Lung microvascular endothelial cell (primary cell): ENCODE data around the gene NOCT. TPM values are rescaled to one million over a fixed set of nuclear protein-coding genes. Genes with fewer than 3 reads are reported as not detected.
A peak's percentile ranks its signal among the peaks of the same experiment; 100 is the strongest.
"Not testable (repeated sequence)": the region's sequence is repeated elsewhere in the genome, so short reads cannot be mapped to it uniquely, and the experiment has no call there.

Experiments
- DNase-seq, 2 donors: peaks; one replicate each; pipeline versions ENCODE4 v3.0.0 to v3.0.0-alpha.2; 2010; ENCODE audit warnings: low read depth in 2 of 2
- total RNA-seq: library from RNA; depleted of rRNA; stranded (reverse); fragments of >200 nt; gene quantifications from 2 replicates; pipeline ENCODE4 v1.2.1, GENCODE V29; 2014

Gene NOCT
- total RNA-seq, result 18.3 and 24.6 TPM in 2 replicates

DNA sequence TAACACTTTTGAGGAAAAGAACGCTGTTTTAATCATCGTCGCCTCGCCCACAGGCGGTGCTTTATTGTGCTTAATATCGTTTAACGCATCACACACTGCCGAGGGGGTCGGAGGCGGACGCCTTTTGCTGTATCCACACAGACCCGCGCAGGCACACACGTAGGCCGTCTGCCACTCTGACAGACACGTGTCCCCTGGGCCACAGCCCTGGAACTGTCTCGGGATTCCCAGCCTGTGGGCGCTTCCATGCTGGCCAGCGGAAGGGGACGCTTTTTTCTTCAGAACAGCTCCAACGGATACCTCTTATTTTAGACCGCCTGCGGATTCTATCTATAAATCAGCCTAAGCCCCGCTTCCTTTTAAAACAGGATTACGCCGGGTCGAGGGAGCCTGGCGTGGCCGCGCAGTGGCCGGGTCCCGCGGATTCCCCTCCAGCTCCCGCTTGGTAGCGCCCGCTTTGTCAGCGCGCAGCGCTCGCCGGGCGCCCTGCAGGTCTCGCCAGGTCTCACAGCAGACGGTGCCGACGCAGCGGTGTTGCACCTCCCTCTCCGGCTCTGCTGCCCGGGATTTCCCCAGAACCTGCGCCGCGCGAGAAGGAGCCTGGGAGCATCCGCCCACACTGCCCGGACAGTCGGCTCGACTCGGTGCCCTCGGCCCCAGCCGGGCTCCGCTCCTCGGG is at the start of gene NOCT:
Gene NOCT (plus strand): TSS at position 513 of the 679 bp plus-strand sequence. CDS start 201 bp downstream, outside the sequence.
- DNase-seq, result peak; percentile 94 to 95

GRCh38 chr4:138967313-138967712 is 48.3 kb upstream of the NOCT start:
- no peak for DNase-seq

DNA sequence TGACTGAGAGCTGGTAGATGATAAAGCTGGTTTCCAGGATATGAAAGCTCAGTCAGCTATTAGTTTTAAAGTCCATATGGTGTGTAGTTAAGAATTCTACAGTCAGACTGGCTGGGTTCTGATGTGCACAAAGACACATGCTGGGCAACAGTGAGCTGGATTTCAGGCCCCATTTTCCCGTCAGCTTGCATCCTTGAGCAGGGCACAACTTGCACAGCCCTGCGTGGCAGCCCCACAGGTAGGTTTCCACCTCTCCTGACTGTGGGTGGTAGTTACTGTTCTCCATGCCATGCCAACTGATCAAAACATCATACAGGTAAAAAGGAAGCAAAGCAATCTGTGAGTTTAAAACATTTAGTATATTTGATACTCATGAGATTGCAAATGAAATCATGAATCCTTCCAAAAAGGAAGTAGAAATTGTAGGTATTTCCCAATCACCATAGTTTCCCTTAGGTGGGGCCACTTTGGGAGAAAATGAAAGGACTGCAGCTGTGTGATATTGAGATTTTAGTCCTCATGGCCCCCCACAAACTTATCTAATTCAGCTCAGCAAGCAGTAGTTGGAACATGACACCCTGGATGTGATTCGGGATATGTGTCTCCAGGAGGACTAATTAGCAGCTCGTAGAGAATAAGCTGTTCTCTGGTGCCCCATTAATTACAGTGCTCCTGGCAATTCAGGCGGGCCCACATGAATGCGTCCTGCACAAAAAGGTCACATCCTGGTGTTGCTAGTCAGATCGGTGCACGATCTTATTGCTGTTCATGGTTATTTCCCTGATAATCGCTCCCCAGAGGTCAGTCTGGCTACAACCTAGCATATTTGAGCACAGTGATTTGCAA is 42.4 kb upstream of the NOCT start:
- peak in 1 of 2 donors; percentile 15 for DNase-seq

DNA sequence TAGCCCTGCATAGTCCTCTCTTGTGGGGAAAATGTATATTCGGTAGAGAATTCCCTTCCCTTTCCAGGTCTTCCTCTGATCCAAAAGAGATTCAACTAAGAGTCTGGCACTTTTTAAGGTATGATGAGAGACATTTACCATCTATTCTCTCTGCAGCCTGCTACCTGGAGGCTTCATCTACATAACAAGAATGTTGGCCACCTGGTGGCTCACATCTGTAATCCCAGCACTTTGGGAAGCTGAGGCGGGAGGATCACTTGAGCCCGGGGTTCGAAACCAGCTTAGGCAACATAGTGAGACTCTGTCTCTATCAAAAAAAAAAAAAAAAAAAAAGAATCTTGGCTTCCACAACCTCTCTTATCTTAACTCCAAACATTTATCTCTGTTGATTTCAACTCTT is 40.4 kb upstream of the NOCT start:
- DNase-seq, result no peak

DNA sequence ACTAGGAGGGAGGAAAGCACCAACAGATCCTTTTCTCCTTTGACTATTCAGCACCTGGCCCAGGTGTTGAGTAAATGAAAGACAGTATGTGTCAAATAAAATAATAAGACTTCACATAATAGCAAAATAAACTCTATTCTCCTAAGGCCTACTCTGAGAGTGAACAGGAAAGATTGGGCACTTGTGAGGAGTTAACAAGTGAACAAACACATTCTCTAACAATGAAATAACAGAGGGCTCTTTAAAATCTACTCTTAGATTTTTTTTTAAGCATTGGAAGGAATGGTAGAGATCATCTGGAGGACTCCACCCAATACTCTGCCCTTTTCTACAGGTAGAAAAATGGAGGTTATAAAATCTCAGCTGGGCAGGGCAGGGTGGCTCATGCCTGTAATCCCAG is 39.1 kb upstream of the NOCT start:
- DNase-seq, result no peak

- peak; percentile 29 to 65 for DNase-seq
These were observed 38.1 kb upstream of the NOCT start for GRCh38 chr4:138977524-138977923.

GRCh38 chr4:138978028-138978585 is 37.5 kb upstream of the NOCT start:
- DNase-seq, result no peak

- no peak for DNase-seq
These were observed 37.0 kb upstream of the NOCT start for GRCh38 chr4:138978600-138978999.

DNA sequence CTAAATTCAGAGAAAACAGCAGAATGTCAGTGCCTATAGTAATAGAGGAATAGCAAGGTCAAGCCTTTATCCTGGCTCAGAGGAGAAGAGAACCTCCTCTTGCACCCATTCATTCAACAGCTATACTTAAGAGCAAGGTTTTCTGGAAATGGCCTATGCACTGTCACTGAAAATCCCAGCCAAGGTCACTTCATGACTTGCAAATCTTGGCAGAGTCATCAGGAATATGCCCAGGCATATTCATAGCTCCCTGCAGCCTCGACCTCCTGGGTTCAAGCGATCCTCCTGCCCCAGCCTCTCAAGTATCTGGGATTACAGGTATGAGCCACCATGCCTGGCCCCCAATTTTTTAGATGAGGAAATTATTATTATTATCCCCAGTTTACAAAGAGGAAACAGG is 35.8 kb upstream of the NOCT start:
- no peak for DNase-seq

DNA sequence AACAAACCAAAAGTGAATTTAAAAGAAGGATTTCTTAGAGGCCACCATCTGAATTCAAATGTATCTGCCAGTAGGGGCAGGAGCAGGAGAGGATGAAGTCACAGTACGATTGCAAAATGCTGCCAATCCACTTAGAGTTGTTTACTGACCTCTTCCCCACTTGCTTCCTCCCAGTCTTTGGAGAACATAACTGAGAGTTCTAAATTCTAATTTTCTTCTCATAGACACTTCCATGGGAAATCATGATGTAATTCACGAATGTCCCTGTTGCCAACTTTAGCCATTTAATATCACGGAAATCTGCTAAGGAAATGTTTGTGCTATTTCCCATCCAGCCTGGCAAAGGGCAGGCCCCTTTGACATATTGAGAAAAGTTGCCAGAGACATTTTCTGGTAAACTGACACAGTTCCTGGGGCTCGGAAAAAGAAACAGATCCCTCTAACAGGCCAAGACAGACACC is 33.6 kb upstream of the NOCT start:
- DNase-seq, result peak; percentile 75 to 90

GRCh38 chr4:138982754-138983153 is 32.8 kb upstream of the NOCT start:
- DNase-seq, result no peak

GRCh38 chr4:138983690-138984089 is 31.9 kb upstream of the NOCT start:
- DNase-seq, result no peak

DNA sequence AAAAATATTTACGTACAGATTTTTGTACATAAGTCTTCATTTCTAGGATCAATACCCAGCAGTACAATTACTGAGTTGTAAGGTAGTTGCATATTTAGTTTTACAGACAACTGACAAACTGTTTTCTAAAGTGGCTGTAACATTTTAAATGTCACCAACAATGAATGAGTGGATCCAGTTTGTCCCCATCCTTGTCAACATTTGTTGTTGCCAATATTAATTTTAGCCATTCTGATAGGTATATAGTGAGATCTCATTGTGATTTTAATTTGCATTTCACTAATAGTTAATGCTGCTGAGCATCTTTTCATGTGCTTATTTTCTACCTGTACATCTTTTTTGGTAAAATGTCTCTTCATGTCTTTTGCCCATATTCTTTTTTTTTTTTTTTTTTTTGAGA is 30.9 kb upstream of the NOCT start:
- no peak for DNase-seq

DNA sequence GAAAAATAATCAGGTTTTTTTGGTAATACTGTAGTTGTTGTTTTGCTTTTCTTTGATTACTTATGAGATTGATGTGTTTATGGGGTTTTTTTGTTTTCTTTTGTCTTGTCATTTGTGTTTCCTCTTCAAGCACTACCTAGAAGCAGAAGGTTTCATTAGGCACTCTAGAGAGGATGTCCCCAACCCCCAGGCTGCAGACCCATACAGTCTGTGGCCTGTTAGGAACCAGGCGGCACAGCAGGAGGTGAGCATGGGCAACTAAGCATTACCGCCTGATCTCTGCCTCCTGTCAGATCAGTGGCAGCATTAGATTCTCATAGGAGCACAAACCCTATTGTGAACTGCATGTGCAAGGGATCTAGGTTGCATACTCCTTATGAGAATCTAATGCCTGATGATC is 22.9 kb upstream of the NOCT start:
- no peak for DNase-seq

DNA sequence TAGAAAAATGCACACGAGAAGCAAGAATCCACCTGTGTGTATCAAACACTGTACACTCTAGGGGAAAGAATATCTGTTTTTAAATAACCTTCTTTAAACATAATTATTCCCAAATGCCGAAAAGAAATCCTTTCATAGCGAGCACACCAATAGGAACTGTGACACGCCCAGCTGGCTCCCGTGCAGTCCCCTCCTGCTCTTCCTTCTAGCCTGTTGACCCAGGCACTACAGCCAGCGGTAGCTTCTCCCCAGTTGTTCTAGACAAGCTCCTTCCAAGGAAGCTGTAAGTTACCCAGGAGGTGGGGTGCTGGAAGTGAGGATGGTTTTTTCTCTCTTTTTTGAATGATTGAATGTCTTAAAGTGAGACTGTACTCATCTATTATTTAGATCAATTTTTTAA is 19.5 kb upstream of the NOCT start:
- no peak for DNase-seq

DNA sequence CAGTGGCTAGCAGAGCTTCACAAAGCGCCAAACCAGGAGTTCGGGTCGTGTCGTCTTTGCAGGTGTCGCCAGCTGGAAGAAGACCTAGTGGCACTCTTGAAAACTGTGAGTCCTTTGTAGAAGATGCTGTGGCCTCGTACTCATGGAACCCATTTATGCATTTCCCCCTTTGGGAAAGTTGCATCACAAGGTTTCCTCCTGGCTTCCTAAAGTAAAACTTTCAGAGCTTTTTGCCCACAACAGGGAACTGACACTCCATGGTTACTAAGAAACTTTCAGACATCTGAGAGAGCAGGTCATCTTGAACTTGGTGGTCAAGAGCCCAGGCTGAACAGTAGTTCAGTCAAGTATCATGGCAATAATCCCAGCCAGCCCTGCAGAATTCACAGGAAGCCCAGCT is 15.9 kb upstream of the NOCT start:
- no peak for DNase-seq

GRCh38 chr4:139000134-139000533 is 15.4 kb upstream of the NOCT start:
- not testable (repeated sequence) for DNase-seq

DNA sequence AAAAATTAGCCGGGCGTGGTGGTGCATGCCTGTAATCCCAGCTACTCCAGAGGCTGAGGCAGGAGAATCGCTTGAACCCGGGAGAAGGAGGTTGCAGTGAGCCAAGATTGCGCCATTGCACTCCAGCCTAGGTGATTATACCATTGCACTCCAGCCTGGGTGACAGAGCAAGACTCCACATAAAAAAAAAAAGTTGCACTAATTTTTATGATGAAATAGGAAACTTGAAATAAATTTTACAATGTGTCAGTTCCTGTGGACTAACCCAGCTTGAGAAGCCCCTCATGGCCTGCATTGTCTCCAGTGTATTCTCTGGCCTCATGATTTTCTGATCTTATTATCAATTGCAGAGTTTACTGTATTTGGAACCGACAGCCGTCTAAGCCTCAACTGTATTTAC is 14.2 kb upstream of the NOCT start:
- not testable (repeated sequence) for DNase-seq

DNA sequence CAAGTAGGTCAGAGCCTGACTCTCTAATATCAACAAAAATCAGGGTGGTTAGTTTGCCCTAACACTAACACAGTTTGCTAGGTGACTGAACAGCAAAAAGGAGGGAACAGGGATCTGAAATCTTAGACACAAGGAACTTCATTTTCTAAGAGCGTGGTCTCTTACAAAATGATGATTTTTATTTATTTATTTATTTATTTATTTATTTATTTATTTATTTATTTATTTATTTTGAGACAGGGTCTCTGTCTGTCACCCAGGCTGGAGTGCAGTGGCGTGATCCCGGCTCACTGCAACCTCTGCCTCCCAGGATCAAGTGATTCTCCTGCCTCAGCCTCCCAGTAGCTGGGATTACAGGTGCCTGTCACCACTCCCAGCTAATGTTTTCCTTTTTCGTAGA is 11.9 kb upstream of the NOCT start:
- not testable (repeated sequence) for DNase-seq

GRCh38 chr4:139005774-139006173 is 9.8 kb upstream of the NOCT start:
- no peak for DNase-seq

GRCh38 chr4:139007640-139008039 is 7.9 kb upstream of the NOCT start:
- no peak for DNase-seq

- DNase-seq, result not testable (repeated sequence)
These were observed 7.3 kb upstream of the NOCT start for GRCh38 chr4:139008278-139008677.
